ENCODE data around the gene RAB21.
"Not testable (repeated sequence)": the region's sequence is repeated elsewhere in the genome, so short reads cannot be mapped to it uniquely, and the experiment has no call there.

RAB21 gene

GRCh38 chr12:71752891-71753290, 1.8 kb upstream of the RAB21 start:
- peak; percentile 17 for DNase-seq (ENCODE audit: low spot score)

GRCh38 chr12:71755146-71755892, 656 bp downstream of the RAB21 start:
- peak; percentile 44 for DNase-seq (ENCODE audit: low spot score)

- no peak for DNase-seq (ENCODE audit: low spot score)
Observed at GRCh38 chr12:71756054-71756690, 1.5 kb downstream of the RAB21 start.

GRCh38 chr12:71759941-71760340, 5.3 kb downstream of the RAB21 start:
- DNase-seq (ENCODE audit: low spot score) = no peak

GRCh38 chr12:71760471-71760870, 5.8 kb downstream of the RAB21 start:
- DNase-seq (ENCODE audit: low spot score) = no peak

GRCh38 chr12:71761354-71761753, 6.7 kb downstream of the RAB21 start:
- not testable (repeated sequence) for DNase-seq (ENCODE audit: low spot score)

GRCh38 chr12:71763677-71764379, 9.2 kb downstream of the RAB21 start:
- DNase-seq (ENCODE audit: low spot score) = no peak

GRCh38 chr12:71764587-71765321, 10.1 kb downstream of the RAB21 start:
- no peak for DNase-seq (ENCODE audit: low spot score)

- no peak for DNase-seq (ENCODE audit: low spot score)
Observed at GRCh38 chr12:71766202-71766601, 11.5 kb downstream of the RAB21 start.

- no peak for DNase-seq (ENCODE audit: low spot score)
Observed at GRCh38 chr12:71767183-71767582, 12.5 kb downstream of the RAB21 start.

GRCh38 chr12:71768900-71769299, 14.2 kb downstream of the RAB21 start:
- DNase-seq (ENCODE audit: low spot score) = no peak

- no peak for DNase-seq (ENCODE audit: low spot score)
Observed at GRCh38 chr12:71771069-71771468, 16.4 kb downstream of the RAB21 start.

GRCh38 chr12:71772735-71773134, 18.1 kb downstream of the RAB21 start:
- no peak for DNase-seq (ENCODE audit: low spot score)

GRCh38 chr12:71780237-71780822, 25.7 kb downstream of the RAB21 start:
- peak; percentile 65 for DNase-seq (ENCODE audit: low spot score)

- DNase-seq (ENCODE audit: low spot score) = no peak
Observed at GRCh38 chr12:71782017-71782416, 27.4 kb downstream of the RAB21 start.

- no peak for DNase-seq (ENCODE audit: low spot score)
Observed at GRCh38 chr12:71786829-71787228, 32.2 kb downstream of the RAB21 start.

- no peak for DNase-seq (ENCODE audit: low spot score)
Observed at GRCh38 chr12:71787580-71787979, 32.9 kb downstream of the RAB21 start.

GRCh38 chr12:71790331-71790730, 35.7 kb downstream of the RAB21 start:
- no peak for DNase-seq (ENCODE audit: low spot score)

- DNase-seq (ENCODE audit: low spot score) = no peak
Observed at GRCh38 chr12:71791473-71792150, 36.9 kb downstream of the RAB21 start.

- no peak for DNase-seq (ENCODE audit: low spot score)
Observed at GRCh38 chr12:71792599-71792998, 37.9 kb downstream of the RAB21 start.

- DNase-seq (ENCODE audit: low spot score) = no peak
Observed at GRCh38 chr12:71795901-71796300, 41.2 kb downstream of the RAB21 start.

Measured in hematopoietic multipotent progenitor cell treated with erythropoietin and hydrocortisone succinate and interleukin-3 and kit ligand, for 15 days (in vitro differentiated cells).